PC-3 (cell line): Measurements from ENCODE around the gene RABGAP1L. TPM values are rescaled to one million over a fixed set of nuclear protein-coding genes. Genes with fewer than 3 reads are reported as not detected.

Experiments
- ATAC-seq: fragments of 200-7000 bp; cut with Tn5 transposase; 2 replicates; pipeline ENCODE4 v1.9.1; 2020; ENCODE audit warnings: mild to moderate bottlenecking, moderate library complexity
- BruUV-seq: library from RNA; stranded (reverse); fragments of 400-500 nt; replicated peaks from 2 replicates; lab custom pipeline; 2021; lab: Mats Ljungman, UMichigan
- CTCF ChIA-PET: fragments of 300-600 bp; sonication (Branson Sonifier 250); formaldehyde crosslinking; loops from one replicate; lab custom pipeline; 2022; ENCODE audit warnings: antibody characterized with exemption; lab: Charles Lee
- POLR2A ChIA-PET: fragments of 300-600 bp; sonication (Branson Sonifier 250); formaldehyde crosslinking; loops from one replicate; lab custom pipeline; 2022; ENCODE audit warnings: antibody characterized with exemption; ENCODE audit not compliant: unreplicated experiment; lab: Charles Lee
- DNase-seq: peaks from one replicate; pipeline ENCODE4 v3.0.0-alpha.2; 2015
- H2AFZ ChIP-seq: fragments of 300-600 bp; sonication (generic); 2 replicates; pipeline ENCODE4 v1.6.0; 2016; ENCODE audit warnings: antibody characterized with exemption, low read length
- H3F3A ChIP-seq: fragments of 300-600 bp; sonication (generic); one replicate; pipeline ENCODE4 v1.6.0; 2017; ENCODE audit warnings: antibody characterized with exemption, low read length, control low read depth, mild to moderate bottlenecking; ENCODE audit not compliant: unreplicated experiment
- H3K27ac ChIP-seq: fragments of 300-600 bp; sonication (generic); 2 replicates; pipeline ENCODE4 v1.5.1; 2016; ENCODE audit warnings: mild to moderate bottlenecking, low read length
- H3K27me3 ChIP-seq: fragments of 300-600 bp; sonication (generic); 2 replicates; pipeline ENCODE4 v1.6.1; 2016; ENCODE audit warnings: low read length, mixed read lengths
- H3K36me3 ChIP-seq: fragments of 300-600 bp; sonication (generic); 2 replicates; pipeline ENCODE4 v1.6.1; 2016; ENCODE audit warnings: low read depth, mixed run types, low read length, mixed read lengths
- H3K4me1 ChIP-seq: fragments of 300-600 bp; sonication (generic); 2 replicates; pipeline ENCODE4 v1.5.1; 2016; ENCODE audit warnings: low read length; ENCODE audit not compliant: insufficient read depth
- H3K4me2 ChIP-seq: fragments of 300-600 bp; sonication (generic); 2 replicates; pipeline ENCODE4 v1.6.0; 2016; ENCODE audit warnings: low read length
- H3K4me3 ChIP-seq: fragments of 300-600 bp; sonication (generic); 2 replicates; pipeline ENCODE4 v1.5.1; 2016; ENCODE audit warnings: mild to moderate bottlenecking, low read length, mixed read lengths
- H3K79me2 ChIP-seq: fragments of 300-600 bp; sonication (generic); 2 replicates; pipeline ENCODE4 v1.6.1; 2017; ENCODE audit warnings: low read length, mixed read lengths
- H3K9ac ChIP-seq: fragments of 300-600 bp; sonication (generic); 2 replicates; pipeline ENCODE4 v1.6.0; 2016; ENCODE audit warnings: mild to moderate bottlenecking, low read length
- H3K9me2 ChIP-seq: fragments of 300-600 bp; sonication (generic); replicated peaks from 2 replicates; pipeline ENCODE4 v1.6.1; 2016; ENCODE audit warnings: mixed run types, low read length, mixed read lengths
- H3K9me3 ChIP-seq: fragments of 300-600 bp; sonication (generic); 2 replicates; pipeline ENCODE4 v1.6.1; 2016; ENCODE audit warnings: low read length, mixed read lengths
- H4K20me1 ChIP-seq: fragments of 300-600 bp; sonication (generic); 2 replicates; pipeline ENCODE4 v1.6.1; 2016; ENCODE audit warnings: low read length, mixed read lengths
- EZH2 ChIP-seq: fragments of 300-600 bp; sonication (generic); IDR thresholded peaks from one replicate; pipeline ENCODE4 v1.6.1; 2017; ENCODE audit warnings: antibody characterized with exemption, mild to moderate bottlenecking, low read length; ENCODE audit not compliant: unreplicated experiment
- EZH2phosphoT487 ChIP-seq: fragments of 300-600 bp; sonication (generic); IDR thresholded peaks from 2 replicates; pipeline ENCODE4 v1.6.1; 2018; ENCODE audit warnings: mild to moderate bottlenecking, antibody characterized with exemption, low read length, borderline replicate concordance
- intact Hi-C: fragments of 100-400 bp; cut with micrococcal nuclease; formaldehyde crosslinking; loops from 2 replicates; pipeline ENCODE4 v1.9.0; 2023
- total RNA-seq: library from RNA; depleted of rRNA; stranded (reverse); fragments of >200 nt; gene quantifications from 2 replicates; pipeline ENCODE4 v1.2.3, GENCODE V29; 2014
- TF ChIP-seq, protein P1 (sequence below): fragments of 300-600 bp; sonication (generic); conservative IDR thresholded peaks from 2 replicates; pipeline ENCODE4 v1.5.1; 2017; ENCODE audit warnings: antibody characterized with exemption, low read depth, mild to moderate bottlenecking, low read length

The RABGAP1L gene
- total RNA-seq, 1 experiment from 2014 or later, result 24.4 TPM

DNA sequence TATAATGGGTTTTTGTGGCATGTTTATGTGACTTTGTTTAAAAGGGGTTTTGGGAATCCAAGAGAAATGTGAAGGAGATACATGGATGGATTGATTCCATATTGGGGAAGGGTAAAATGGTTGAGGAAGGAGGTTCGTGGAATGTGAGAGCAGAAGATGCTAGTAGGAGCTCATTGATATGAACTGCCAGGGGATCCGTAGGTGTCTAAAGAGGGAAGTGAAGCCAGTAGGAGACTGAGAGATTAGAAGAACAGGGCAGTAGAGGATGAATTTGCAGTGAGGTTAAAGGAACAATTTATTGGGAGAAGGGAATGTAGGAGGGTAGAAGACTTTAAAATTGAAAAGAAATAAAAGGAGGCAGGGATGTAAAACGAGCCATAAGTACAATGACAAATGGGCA lies 541.0 kb downstream of the RABGAP1L start:
- Histone ChIP-seq H3K9ac (no peak overlapping the region), H2AFZ (no peak overlapping the region), H3K9me2 (no peaks in the 10 kb centered on the region), H3K27ac (no peak overlapping the region), H3F3A (no peaks in the 10 kb centered on the region), H3K4me2 (no peak overlapping the region), H3K4me3 (no peak overlapping the region), H3K9me3 (no peaks in the 10 kb centered on the region), H4K20me1 (no peaks in the 10 kb centered on the region), H3K27me3 (no peaks in the 10 kb centered on the region), H3K36me3 (no peaks in the 10 kb centered on the region), H3K4me1 (peaks cover 2% of the 10 kb centered on the region; the same call in 1 of the 2 replicates), H3K79me2 (no peaks in the 10 kb centered on the region)
- POLR2A ChIA-PET, result no interaction called here
- ATAC-seq (no peak), DNase-seq (no peak)
- CTCF ChIA-PET, result no interaction called here
- intact Hi-C loops, result no loop called here
- TF ChIP-seq EZH2phosphoT487, result no peak
- TF ChIP-seq, protein P1, sequence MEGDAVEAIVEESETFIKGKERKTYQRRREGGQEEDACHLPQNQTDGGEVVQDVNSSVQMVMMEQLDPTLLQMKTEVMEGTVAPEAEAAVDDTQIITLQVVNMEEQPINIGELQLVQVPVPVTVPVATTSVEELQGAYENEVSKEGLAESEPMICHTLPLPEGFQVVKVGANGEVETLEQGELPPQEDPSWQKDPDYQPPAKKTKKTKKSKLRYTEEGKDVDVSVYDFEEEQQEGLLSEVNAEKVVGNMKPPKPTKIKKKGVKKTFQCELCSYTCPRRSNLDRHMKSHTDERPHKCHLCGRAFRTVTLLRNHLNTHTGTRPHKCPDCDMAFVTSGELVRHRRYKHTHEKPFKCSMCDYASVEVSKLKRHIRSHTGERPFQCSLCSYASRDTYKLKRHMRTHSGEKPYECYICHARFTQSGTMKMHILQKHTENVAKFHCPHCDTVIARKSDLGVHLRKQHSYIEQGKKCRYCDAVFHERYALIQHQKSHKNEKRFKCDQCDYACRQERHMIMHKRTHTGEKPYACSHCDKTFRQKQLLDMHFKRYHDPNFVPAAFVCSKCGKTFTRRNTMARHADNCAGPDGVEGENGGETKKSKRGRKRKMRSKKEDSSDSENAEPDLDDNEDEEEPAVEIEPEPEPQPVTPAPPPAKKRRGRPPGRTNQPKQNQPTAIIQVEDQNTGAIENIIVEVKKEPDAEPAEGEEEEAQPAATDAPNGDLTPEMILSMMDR, result no peak
- no peak for TF ChIP-seq EZH2
- no TSS peak for BruUV-seq

DNA sequence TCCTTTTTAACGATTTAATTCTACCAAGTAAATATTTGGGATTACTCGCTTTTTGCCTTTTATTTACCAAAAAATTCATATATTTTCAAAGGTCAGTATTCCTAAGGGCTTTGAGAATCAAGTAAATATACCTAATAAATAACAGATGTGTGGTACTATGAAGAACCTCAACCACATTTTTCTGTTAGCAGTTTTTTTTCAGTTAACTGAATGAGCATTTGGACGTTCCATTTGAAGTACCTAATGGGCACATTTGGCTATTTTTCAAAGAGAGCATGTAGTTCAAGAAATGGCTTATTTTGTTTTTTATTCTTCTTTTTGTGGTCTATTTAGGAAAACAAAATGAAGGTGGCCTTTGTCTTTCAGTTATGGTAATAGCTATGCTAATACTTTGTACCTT lies 541.5 kb downstream of the RABGAP1L start:
- H4K20me1 ChIP-seq, result no peaks in the 10 kb centered on the region
- H2AFZ ChIP-seq, result no peak overlapping the region
- no peaks in the 10 kb centered on the region for H3K79me2 ChIP-seq
- CTCF ChIA-PET, result no interaction called here
- H3K9me2 ChIP-seq, result no peaks in the 10 kb centered on the region
- peaks cover 5% of the 10 kb centered on the region; the same call in 1 of the 2 replicates for H3K4me1 ChIP-seq
- H3K4me3 ChIP-seq, result no peak overlapping the region
- POLR2A ChIA-PET, result no interaction called here
- no peaks in the 10 kb centered on the region for H3K27me3 ChIP-seq
- DNase-seq, result no peak
- no peak overlapping the region for H3K4me2 ChIP-seq
- no peak for ATAC-seq
- intact Hi-C loops, result no loop called here
- no peak overlapping the region for H3K9ac ChIP-seq
- no peak for TF ChIP-seq EZH2
- no peak for TF ChIP-seq EZH2phosphoT487
- TF ChIP-seq, protein P1, result no peak
- H3F3A ChIP-seq, result no peaks in the 10 kb centered on the region
- no peaks in the 10 kb centered on the region for H3K36me3 ChIP-seq
- BruUV-seq, result no TSS peak
- no peaks in the 10 kb centered on the region for H3K9me3 ChIP-seq
- no peak overlapping the region for H3K27ac ChIP-seq

DNA sequence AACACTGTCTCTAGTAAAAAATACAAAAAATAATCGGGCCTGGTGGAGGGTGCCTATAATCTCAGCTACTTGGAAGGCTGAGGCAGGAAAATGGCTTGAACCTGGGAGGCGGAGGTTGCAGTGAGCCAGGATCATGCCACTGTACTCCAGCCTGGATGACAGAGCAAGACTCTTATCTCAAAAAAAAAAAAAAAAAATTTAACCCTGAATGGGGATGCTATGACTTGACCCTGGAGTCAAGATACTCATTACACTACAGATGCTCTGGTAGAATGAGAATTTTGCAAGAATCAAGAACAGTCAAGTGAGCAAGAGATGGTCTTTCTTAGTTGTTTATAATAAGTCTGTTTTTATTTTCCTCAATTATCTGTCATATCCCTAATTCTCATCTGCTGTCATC lies 542.2 kb downstream of the RABGAP1L start:
- no peaks in the 10 kb centered on the region for H3K79me2 ChIP-seq
- intact Hi-C loops, result no loop called here
- H3K27me3 ChIP-seq, result no peaks in the 10 kb centered on the region
- BruUV-seq, result no TSS peak
- H3K4me2 ChIP-seq, result no peak overlapping the region
- ATAC-seq (no peak), DNase-seq (no peak)
- peaks cover 5% of the 10 kb centered on the region; the same call in 1 of the 2 replicates for H3K4me1 ChIP-seq
- H3K27ac ChIP-seq, result no peak overlapping the region
- no peak overlapping the region for H2AFZ ChIP-seq
- H3K4me3 ChIP-seq, result no peak overlapping the region
- H4K20me1 ChIP-seq, result no peaks in the 10 kb centered on the region
- no peaks in the 10 kb centered on the region for H3K36me3 ChIP-seq
- no peaks in the 10 kb centered on the region for H3F3A ChIP-seq
- H3K9me3 ChIP-seq, result no peaks in the 10 kb centered on the region
- ChIA-PET CTCF (no interaction called here), POLR2A (no interaction called here)
- no peaks in the 10 kb centered on the region for H3K9me2 ChIP-seq
- TF ChIP-seq EZH2phosphoT487, result no peak
- no peak for TF ChIP-seq EZH2
- TF ChIP-seq, protein P1, result no peak
- no peak overlapping the region for H3K9ac ChIP-seq
